Suppressor macrophage treated with lipopolysaccharide for 4 hours (primary cell): ENCODE measurements around the gene INSL3.
"Not testable (repeated sequence)": the region's sequence is repeated elsewhere in the genome, so short reads cannot be mapped to it uniquely, and the experiment has no call there.

Experiments
- DNase-seq: peaks from one replicate; pipeline ENCODE4 v3.0.0-alpha.2; 2020

INSL3 gene

GRCh38 chr19:17780781-17781180 lies 40.5 kb downstream of the INSL3 start:
- no peak for DNase-seq

- DNase-seq, result peak; percentile 81
These were observed 42.1 kb downstream of the INSL3 start for GRCh38 chr19:17778968-17779929.

- peak; percentile 82 for DNase-seq
These were observed 42.9 kb downstream of the INSL3 start for GRCh38 chr19:17778251-17778967.

- not testable (repeated sequence) for DNase-seq
These were observed 43.5 kb downstream of the INSL3 start for GRCh38 chr19:17777840-17778239.

GRCh38 chr19:17775991-17776803 lies 45.1 kb downstream of the INSL3 start:
- peak; percentile 86 for DNase-seq

- peak; percentile 48 for DNase-seq
These were observed 45.9 kb downstream of the INSL3 start for GRCh38 chr19:17775245-17775927.

GRCh38 chr19:17772172-17772571 lies 49.1 kb downstream of the INSL3 start:
- peak; percentile 43 for DNase-seq

- DNase-seq, result no peak
These were observed 50.7 kb downstream of the INSL3 start for GRCh38 chr19:17770613-17771012.

- no peak for DNase-seq
These were observed 53.8 kb downstream of the INSL3 start for GRCh38 chr19:17767559-17767958.

- peak; percentile 86 for DNase-seq
These were observed 54.7 kb downstream of the INSL3 start for GRCh38 chr19:17766543-17767131.
